Liver (tissue), 9 donors: ENCODE results near the gene MS4A4E. TPM values are rescaled to one million over a fixed set of nuclear protein-coding genes. Genes with fewer than 3 reads are reported as not detected.

Source experiments
- DNase-seq: peaks from one replicate; pipeline ENCODE4 v3.0.0-alpha.2; 2017; ENCODE audit warnings: low spot score
- H3K27ac ChIP-seq, 2 donors: one replicate each; pipeline ENCODE4 v1.7.0; 2013; ENCODE audit warnings: inconsistent platforms in 2 of 2, low read length in 2 of 2, control low read depth in 1 of 2, low read depth in 1 of 2, mild to moderate bottlenecking in 1 of 2
- H3K27me3 ChIP-seq, 4 donors: one replicate each; pipeline versions ENCODE4 v1.6.1 to v1.7.0; 2013; ENCODE audit warnings: low read length in 3 of 4, inconsistent platforms in 1 of 4, mild to moderate bottlenecking in 1 of 4, moderate library complexity in 1 of 4; ENCODE audit not compliant: control insufficient read depth in 4 of 4, insufficient read depth in 4 of 4
- H3K36me3 ChIP-seq, 4 donors: one replicate each; pipeline versions ENCODE4 v1.6.1 to v1.7.0; 2013; ENCODE audit warnings: low read length in 3 of 4, mild to moderate bottlenecking in 3 of 4, low read depth in 1 of 4, moderate library complexity in 1 of 4; ENCODE audit not compliant: control insufficient read depth in 4 of 4, insufficient read depth in 3 of 4
- H3K4me1 ChIP-seq, 4 donors: one replicate each; pipeline versions ENCODE4 v1.6.1 to v1.7.0; 2013; ENCODE audit warnings: low read length in 3 of 4, mild to moderate bottlenecking in 3 of 4, moderate library complexity in 1 of 4; ENCODE audit not compliant: control insufficient read depth in 4 of 4, insufficient read depth in 4 of 4
- H3K4me3 ChIP-seq, 3 donors: one replicate each; pipeline versions ENCODE4 v1.6.1 to v1.7.0; 2013; ENCODE audit warnings: low read length in 3 of 3, control low read depth in 1 of 3, low read depth in 1 of 3, mild to moderate bottlenecking in 1 of 3
- H3K9ac ChIP-seq, 2 donors: one replicate each; pipeline ENCODE4 v1.7.0; 2013; ENCODE audit warnings: low read length in 2 of 2, mild to moderate bottlenecking in 2 of 2, moderate library complexity in 2 of 2, control low read depth in 1 of 2, low read depth in 1 of 2
- H3K9me3 ChIP-seq, 4 donors: one replicate each; pipeline versions ENCODE4 v1.6.1 to v1.7.0; 2013; ENCODE audit warnings: low read length in 3 of 4; ENCODE audit not compliant: control insufficient read depth in 4 of 4
- EGR1 ChIP-seq, 2 donors: IDR thresholded peaks; 2 replicates each; pipeline ENCODE4 v1.6.1; 2016 to 2018; ENCODE audit warnings: antibody characterized with exemption in 2 of 2, low read depth in 2 of 2
- FOXA1 ChIP-seq: IDR thresholded peaks from 2 replicates; pipeline ENCODE4 v1.6.1; 2016; ENCODE audit warnings: antibody characterized with exemption
- GABPA ChIP-seq, 2 donors: IDR thresholded peaks in 1 of 2; conservative IDR thresholded peaks in 1 of 2; 2 replicates each; pipeline ENCODE4 v1.6.1; 2016; ENCODE audit warnings: antibody characterized with exemption in 2 of 2, mild to moderate bottlenecking in 1 of 2, moderate library complexity in 1 of 2
- HNF4A ChIP-seq, 2 donors: conservative IDR thresholded peaks; 2 replicates each; pipeline ENCODE4 v1.6.1; 2016; ENCODE audit warnings: antibody characterized with exemption in 2 of 2, mild to moderate bottlenecking in 2 of 2
- HNF4G ChIP-seq: IDR thresholded peaks from 2 replicates; pipeline ENCODE4 v1.6.1; 2016; ENCODE audit warnings: antibody characterized with exemption
- JUND ChIP-seq, 2 donors: IDR thresholded peaks; 2 replicates each; pipeline ENCODE4 v1.6.1; 2016; ENCODE audit warnings: antibody characterized with exemption in 2 of 2
- NR2F2 ChIP-seq: IDR thresholded peaks from 2 replicates; pipeline ENCODE4 v1.6.1; 2016; ENCODE audit warnings: antibody characterized with exemption
- RAD21 ChIP-seq, 2 donors: IDR thresholded peaks; 2 replicates each; pipeline ENCODE4 v1.6.1; 2016; ENCODE audit warnings: antibody characterized with exemption in 2 of 2, mild to moderate bottlenecking in 2 of 2
- RXRA ChIP-seq, 2 donors: IDR thresholded peaks; 2 replicates each; pipeline ENCODE4 v1.6.1; 2017 to 2018; ENCODE audit warnings: antibody characterized with exemption in 2 of 2, mild to moderate bottlenecking in 1 of 2
- SP1 ChIP-seq: IDR thresholded peaks from 2 replicates; pipeline ENCODE4 v1.6.1; 2018; ENCODE audit warnings: antibody characterized with exemption, mild to moderate bottlenecking
- TAF1 ChIP-seq: conservative IDR thresholded peaks from 2 replicates; pipeline ENCODE4 v1.6.1; 2016; ENCODE audit warnings: antibody characterized with exemption, mild to moderate bottlenecking
- YY1 ChIP-seq: IDR thresholded peaks from 2 replicates; pipeline ENCODE4 v1.6.1; 2016; ENCODE audit warnings: antibody characterized with exemption, mild to moderate bottlenecking
- WGBS: extraction: QIAGEN DNeasy Blood & Tissue Kit; methylation state at CpG from one replicate; pipeline ENCODE4 v1.1.7; 2013; 5-methylcytosine and 5-hydroxymethylcytosine counted together
- polyA plus RNA-seq, 2 donors: library from polyadenylated mRNA; stranded (reverse) in 1 of 2; unstranded in 1 of 2; fragments of 200-250 nt in 1 of 2; fragments of >200 nt in 1 of 2; fragmentation: Nextera tagmentation in 1 of 2; extraction: Ambion mirVana in 1 of 2; gene quantifications; one replicate each; pipeline versions ENCODE4 v1.2.1 to v1.2.3, GENCODE V29; 2013 to 2015
- total RNA-seq, 2 donors: library from RNA; depleted of rRNA; stranded (reverse); fragments of >200 nt; gene quantifications; one replicate each; pipeline ENCODE4 v1.2.3, GENCODE V29; 2014
- TF ChIP-seq, protein P1 (sequence below): fragments of 150-350 bp; IDR thresholded peaks from 2 replicates; pipeline ENCODE4 v1.5.1; 2017; ENCODE audit warnings: improper control_type of control experiment, low read depth, low read length; ENCODE audit not compliant: missing input control
- TF ChIP-seq, protein P2 (sequence below): IDR thresholded peaks from 2 replicates; pipeline ENCODE4 v1.6.1; 2016; ENCODE audit warnings: antibody characterized with exemption
- TF ChIP-seq, protein P3 (sequence below): IDR thresholded peaks from 2 replicates; pipeline ENCODE4 v1.6.1; 2016; ENCODE audit warnings: antibody characterized with exemption, mild to moderate bottlenecking
- TF ChIP-seq, protein P4 (sequence below): IDR thresholded peaks from 2 replicates; pipeline ENCODE4 v1.6.1; 2016; ENCODE audit warnings: antibody characterized with exemption
- donor health status: healthy.
- donor health status: healthy.
- donor health status: healthy.
- donor health status: healthy.
- donor health status: healthy.

Gene MS4A4E
- total and polyA plus RNA-seq, 4 donors = 0.23 to 2.1 (median 0.78) TPM

DNA sequence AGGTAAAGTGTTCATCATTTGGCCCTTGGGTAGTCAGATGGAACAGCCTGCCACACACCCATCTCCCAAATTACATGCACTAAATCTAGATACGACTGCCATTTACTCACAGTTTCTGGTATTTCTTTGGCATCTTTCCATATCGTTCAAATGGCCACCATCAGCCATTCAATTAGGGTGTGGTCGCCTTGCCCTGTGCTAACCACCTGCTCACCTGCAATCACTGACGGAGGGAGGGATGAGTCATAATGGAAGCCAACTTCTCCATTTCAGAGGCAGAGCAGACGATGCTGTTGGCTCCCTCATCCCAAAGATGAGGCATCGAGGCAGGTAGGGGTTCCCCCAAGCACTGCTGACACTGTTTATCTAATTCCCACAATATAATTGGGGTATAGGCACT is 74.6 kb downstream of the MS4A4E start:
- no peak for DNase-seq
- WGBS = 75% methylated on average over 6 of the region's 6 CpGs
- no peaks in the 10 kb centered on the region for H3K4me1 ChIP-seq
- H3K27me3 ChIP-seq = no peaks in the 10 kb centered on the region
- no peak overlapping the region for H3K4me3 ChIP-seq
- no peaks in the 10 kb centered on the region for H3K9me3 ChIP-seq
- H3K36me3 ChIP-seq = no peaks in the 10 kb centered on the region
- TF ChIP-seq RXRA (IDR thresholded peaks at IDR 0.05) (no peak), YY1 (no peak), EGR1 (IDR thresholded peaks at IDR 0.05; ENCODE audit: low read depth in 2 of 2) (no peak)
- no peak overlapping the region for H3K9ac ChIP-seq
- H3K27ac ChIP-seq = no peak overlapping the region

DNA sequence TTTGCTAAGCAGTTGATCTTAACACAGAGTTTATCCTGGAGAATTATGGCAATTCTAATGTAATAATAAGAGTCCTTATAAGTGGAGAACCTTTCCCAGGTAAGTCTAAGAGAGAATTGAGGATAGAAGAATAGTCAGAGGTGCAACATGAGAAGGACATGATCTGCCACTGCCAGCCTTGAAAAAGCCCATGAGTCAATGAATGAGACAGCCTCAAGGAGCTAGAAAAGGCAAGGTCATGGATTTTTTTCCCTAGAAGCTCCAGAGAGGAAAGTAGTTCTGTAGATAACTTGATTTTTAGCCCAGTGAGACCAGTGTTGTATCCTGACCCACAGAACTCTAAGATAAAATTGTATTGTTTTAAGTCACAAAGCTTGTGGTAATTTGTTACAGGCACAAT is 77.0 kb downstream of the MS4A4E start:
- H3K27ac ChIP-seq = no peak overlapping the region
- no peaks in the 10 kb centered on the region for H3K27me3 ChIP-seq
- no peak for DNase-seq
- H3K9ac ChIP-seq = no peak overlapping the region
- no peaks in the 10 kb centered on the region for H3K4me1 ChIP-seq
- no peaks in the 10 kb centered on the region for H3K36me3 ChIP-seq
- TF ChIP-seq, protein P1, sequence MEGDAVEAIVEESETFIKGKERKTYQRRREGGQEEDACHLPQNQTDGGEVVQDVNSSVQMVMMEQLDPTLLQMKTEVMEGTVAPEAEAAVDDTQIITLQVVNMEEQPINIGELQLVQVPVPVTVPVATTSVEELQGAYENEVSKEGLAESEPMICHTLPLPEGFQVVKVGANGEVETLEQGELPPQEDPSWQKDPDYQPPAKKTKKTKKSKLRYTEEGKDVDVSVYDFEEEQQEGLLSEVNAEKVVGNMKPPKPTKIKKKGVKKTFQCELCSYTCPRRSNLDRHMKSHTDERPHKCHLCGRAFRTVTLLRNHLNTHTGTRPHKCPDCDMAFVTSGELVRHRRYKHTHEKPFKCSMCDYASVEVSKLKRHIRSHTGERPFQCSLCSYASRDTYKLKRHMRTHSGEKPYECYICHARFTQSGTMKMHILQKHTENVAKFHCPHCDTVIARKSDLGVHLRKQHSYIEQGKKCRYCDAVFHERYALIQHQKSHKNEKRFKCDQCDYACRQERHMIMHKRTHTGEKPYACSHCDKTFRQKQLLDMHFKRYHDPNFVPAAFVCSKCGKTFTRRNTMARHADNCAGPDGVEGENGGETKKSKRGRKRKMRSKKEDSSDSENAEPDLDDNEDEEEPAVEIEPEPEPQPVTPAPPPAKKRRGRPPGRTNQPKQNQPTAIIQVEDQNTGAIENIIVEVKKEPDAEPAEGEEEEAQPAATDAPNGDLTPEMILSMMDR = no peak
- TF ChIP-seq RAD21 (IDR thresholded peaks at IDR 0.05) = no peak
- TF ChIP-seq, protein P2, sequence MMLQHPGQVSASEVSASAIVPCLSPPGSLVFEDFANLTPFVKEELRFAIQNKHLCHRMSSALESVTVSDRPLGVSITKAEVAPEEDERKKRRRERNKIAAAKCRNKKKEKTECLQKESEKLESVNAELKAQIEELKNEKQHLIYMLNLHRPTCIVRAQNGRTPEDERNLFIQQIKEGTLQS = no peak
- no peak for TF ChIP-seq TAF1
- TF ChIP-seq YY1 = no peak
- H3K4me3 ChIP-seq = no peak overlapping the region
- H3K9me3 ChIP-seq = no peaks in the 10 kb centered on the region

DNA sequence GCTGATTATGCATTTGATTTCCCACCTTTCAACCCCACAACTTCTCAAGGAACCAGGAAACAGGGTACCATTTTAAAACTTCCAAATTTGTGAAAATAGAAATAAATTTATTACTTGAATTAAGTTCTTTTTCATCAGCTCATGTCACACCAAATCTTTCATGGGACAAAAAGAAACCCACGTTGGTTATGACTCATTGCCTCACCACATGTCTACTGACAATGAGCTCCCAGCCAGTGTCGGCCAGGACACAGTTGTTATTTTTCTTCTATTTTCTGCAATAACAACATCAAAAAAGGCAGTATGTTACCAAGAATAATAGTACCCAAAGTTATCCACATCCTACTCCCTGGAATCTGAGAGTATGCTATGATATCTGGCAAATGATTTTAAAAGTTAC is 77.4 kb downstream of the MS4A4E start:
- Histone ChIP-seq H3K36me3 (no peaks in the 10 kb centered on the region), H3K9me3 (no peaks in the 10 kb centered on the region), H3K4me1 (no peaks in the 10 kb centered on the region), H3K9ac (no peak overlapping the region), H3K4me3 (no peak overlapping the region), H3K27ac (no peak overlapping the region), H3K27me3 (no peaks in the 10 kb centered on the region)
- WGBS = 57% methylated on average over 2 of the region's 2 CpGs
- no peak for TF ChIP-seq GABPA (IDR thresholded peaks at IDR 0.05 in 1 of 2, conservative IDR thresholded peaks at IDR 0.05 in 1 of 2)
- TF ChIP-seq NR2F2 = no peak
- TF ChIP-seq RAD21 (IDR thresholded peaks at IDR 0.05) = no peak
- TF ChIP-seq, protein P3, sequence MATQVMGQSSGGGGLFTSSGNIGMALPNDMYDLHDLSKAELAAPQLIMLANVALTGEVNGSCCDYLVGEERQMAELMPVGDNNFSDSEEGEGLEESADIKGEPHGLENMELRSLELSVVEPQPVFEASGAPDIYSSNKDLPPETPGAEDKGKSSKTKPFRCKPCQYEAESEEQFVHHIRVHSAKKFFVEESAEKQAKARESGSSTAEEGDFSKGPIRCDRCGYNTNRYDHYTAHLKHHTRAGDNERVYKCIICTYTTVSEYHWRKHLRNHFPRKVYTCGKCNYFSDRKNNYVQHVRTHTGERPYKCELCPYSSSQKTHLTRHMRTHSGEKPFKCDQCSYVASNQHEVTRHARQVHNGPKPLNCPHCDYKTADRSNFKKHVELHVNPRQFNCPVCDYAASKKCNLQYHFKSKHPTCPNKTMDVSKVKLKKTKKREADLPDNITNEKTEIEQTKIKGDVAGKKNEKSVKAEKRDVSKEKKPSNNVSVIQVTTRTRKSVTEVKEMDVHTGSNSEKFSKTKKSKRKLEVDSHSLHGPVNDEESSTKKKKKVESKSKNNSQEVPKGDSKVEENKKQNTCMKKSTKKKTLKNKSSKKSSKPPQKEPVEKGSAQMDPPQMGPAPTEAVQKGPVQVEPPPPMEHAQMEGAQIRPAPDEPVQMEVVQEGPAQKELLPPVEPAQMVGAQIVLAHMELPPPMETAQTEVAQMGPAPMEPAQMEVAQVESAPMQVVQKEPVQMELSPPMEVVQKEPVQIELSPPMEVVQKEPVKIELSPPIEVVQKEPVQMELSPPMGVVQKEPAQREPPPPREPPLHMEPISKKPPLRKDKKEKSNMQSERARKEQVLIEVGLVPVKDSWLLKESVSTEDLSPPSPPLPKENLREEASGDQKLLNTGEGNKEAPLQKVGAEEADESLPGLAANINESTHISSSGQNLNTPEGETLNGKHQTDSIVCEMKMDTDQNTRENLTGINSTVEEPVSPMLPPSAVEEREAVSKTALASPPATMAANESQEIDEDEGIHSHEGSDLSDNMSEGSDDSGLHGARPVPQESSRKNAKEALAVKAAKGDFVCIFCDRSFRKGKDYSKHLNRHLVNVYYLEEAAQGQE = no peak
- TF ChIP-seq, protein P4, sequence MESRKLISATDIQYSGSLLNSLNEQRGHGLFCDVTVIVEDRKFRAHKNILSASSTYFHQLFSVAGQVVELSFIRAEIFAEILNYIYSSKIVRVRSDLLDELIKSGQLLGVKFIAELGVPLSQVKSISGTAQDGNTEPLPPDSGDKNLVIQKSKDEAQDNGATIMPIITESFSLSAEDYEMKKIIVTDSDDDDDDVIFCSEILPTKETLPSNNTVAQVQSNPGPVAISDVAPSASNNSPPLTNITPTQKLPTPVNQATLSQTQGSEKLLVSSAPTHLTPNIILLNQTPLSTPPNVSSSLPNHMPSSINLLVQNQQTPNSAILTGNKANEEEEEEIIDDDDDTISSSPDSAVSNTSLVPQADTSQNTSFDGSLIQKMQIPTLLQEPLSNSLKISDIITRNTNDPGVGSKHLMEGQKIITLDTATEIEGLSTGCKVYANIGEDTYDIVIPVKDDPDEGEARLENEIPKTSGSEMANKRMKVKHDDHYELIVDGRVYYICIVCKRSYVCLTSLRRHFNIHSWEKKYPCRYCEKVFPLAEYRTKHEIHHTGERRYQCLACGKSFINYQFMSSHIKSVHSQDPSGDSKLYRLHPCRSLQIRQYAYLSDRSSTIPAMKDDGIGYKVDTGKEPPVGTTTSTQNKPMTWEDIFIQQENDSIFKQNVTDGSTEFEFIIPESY = no peak
- TF ChIP-seq SP1 = no peak
- no peak for TF ChIP-seq FOXA1
- no peak for TF ChIP-seq JUND (IDR thresholded peaks at IDR 0.05)
- no peak for TF ChIP-seq HNF4A (conservative IDR thresholded peaks at IDR 0.05)
- TF ChIP-seq YY1 = no peak
- TF ChIP-seq EGR1 (IDR thresholded peaks at IDR 0.05; ENCODE audit: low read depth in 2 of 2) = no peak
- no peak for TF ChIP-seq TAF1
- no peak for TF ChIP-seq HNF4G
- no peak for TF ChIP-seq RXRA (IDR thresholded peaks at IDR 0.05)
- DNase-seq = no peak
